HEK293T (cell line): ENCODE results near the gene LRRC4B.

ENCODE experiments used
- CTCF ChIA-PET: fragments of 350-600 bp; formaldehyde crosslinking; extraction: SDS; loops from one replicate; lab custom pipeline; 2021; ENCODE audit warnings: antibody characterized with exemption, inconsistent platforms; lab: Yijun Ruan, JAX
- POLR2A ChIA-PET: fragments of 350-600 bp; formaldehyde crosslinking; extraction: SDS; loops from one replicate; lab custom pipeline; 2020; ENCODE audit warnings: antibody characterized with exemption, inconsistent platforms; lab: Yijun Ruan, JAX
- DNase-seq: peaks from one replicate; pipeline ENCODE4 v3.0.0; 2012; ENCODE audit warnings: mixed read lengths; ENCODE audit errors: extremely low spot score
- ARNT ChIP-seq: fragments of 450-650 bp; IDR thresholded peaks from 2 replicates; pipeline ENCODE4 v1.6.1; 2017; ENCODE audit warnings: mild to moderate bottlenecking
- BHLHE40 ChIP-seq: fragments of 450-650 bp; IDR thresholded peaks from 2 replicates; pipeline ENCODE4 v1.6.1; 2016; ENCODE audit warnings: mild to moderate bottlenecking, moderate library complexity, borderline replicate concordance
- CTBP1 ChIP-seq: fragments of 450-650 bp; IDR thresholded peaks from 2 replicates; pipeline ENCODE4 v1.6.1; 2016; ENCODE audit warnings: borderline replicate concordance
- ELF4 ChIP-seq: fragments of 450-650 bp; IDR thresholded peaks from 2 replicates; pipeline ENCODE4 v1.6.1; 2017; ENCODE audit warnings: antibody characterized with exemption
- FOXA1 ChIP-seq: fragments of 450-650 bp; IDR thresholded peaks from 2 replicates; pipeline ENCODE4 v1.6.1; 2016; ENCODE audit warnings: mild to moderate bottlenecking
- FOXK2 ChIP-seq: fragments of 450-650 bp; IDR thresholded peaks from 2 replicates; pipeline ENCODE4 v1.6.1; 2016; ENCODE audit warnings: mild to moderate bottlenecking
- FOXM1 ChIP-seq: fragments of 450-650 bp; IDR thresholded peaks from 2 replicates; pipeline ENCODE4 v1.6.1; 2017; ENCODE audit warnings: mild to moderate bottlenecking, borderline replicate concordance
- HDGF ChIP-seq: fragments of 450-650 bp; IDR thresholded peaks from 2 replicates; pipeline ENCODE4 v1.6.1; 2017; ENCODE audit warnings: antibody characterized with exemption, borderline replicate concordance
- L3MBTL2 ChIP-seq: fragments of 450-650 bp; conservative IDR thresholded peaks from 2 replicates; pipeline ENCODE4 v1.6.1; 2016; ENCODE audit warnings: mild to moderate bottlenecking
- LEF1 ChIP-seq: fragments of 450-650 bp; IDR thresholded peaks from 2 replicates; pipeline ENCODE4 v1.6.1; 2017; ENCODE audit warnings: mild to moderate bottlenecking, borderline replicate concordance
- NFRKB ChIP-seq: fragments of 450-650 bp; IDR thresholded peaks from 2 replicates; pipeline ENCODE4 v1.6.1; 2016; ENCODE audit warnings: mild to moderate bottlenecking, moderate library complexity
- SP1 ChIP-seq: fragments of 450-650 bp; IDR thresholded peaks from 2 replicates; pipeline ENCODE4 v1.6.1; 2017
- SUZ12 ChIP-seq: fragments of 450-650 bp; IDR thresholded peaks from 2 replicates; pipeline ENCODE4 v1.6.1; 2016; ENCODE audit warnings: mild to moderate bottlenecking
- TARDBP ChIP-seq: fragments of 450-650 bp; IDR thresholded peaks from 2 replicates; pipeline ENCODE4 v1.6.1; 2016
- ZNF384 ChIP-seq: fragments of 450-650 bp; IDR thresholded peaks from 2 replicates; pipeline ENCODE4 v1.6.1; 2016
- TF ChIP-seq, protein P1 (sequence below): fragments of 450-650 bp; IDR thresholded peaks from 2 replicates; pipeline ENCODE4 v1.6.1; 2016

LRRC4B gene

DNA sequence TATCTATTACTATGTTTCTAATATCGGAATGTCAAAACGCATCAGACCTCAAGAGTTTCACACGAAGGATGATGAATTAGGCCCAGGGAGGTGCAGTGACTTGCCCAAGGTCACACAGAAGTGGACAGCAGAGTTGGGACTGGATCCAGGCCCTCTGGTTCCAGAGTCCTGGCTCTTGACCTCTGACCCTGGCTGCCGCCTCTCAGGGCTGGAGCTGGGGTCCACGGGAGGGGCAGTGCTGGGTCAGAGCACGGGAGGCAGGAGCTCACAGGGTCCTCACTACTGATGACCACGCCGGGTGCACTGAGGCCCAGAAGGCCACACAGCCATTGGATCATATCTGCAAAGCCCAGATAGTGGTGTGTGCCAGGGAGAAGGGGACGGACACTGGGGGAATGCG is 45.4 kb downstream of the LRRC4B start:
- ChIA-PET POLR2A (interaction anchor here (1.4 kb wide), 1 partner anchor 10 kb away, joined by 3 read pairs; no protein-coding TSS in a partner anchor), CTCF (no interaction called here)
- no peak for DNase-seq
- TF ChIP-seq BHLHE40, result no peak
- no peak for TF ChIP-seq FOXM1
- no peak for TF ChIP-seq CTBP1
- TF ChIP-seq LEF1, result no peak
- TF ChIP-seq FOXK2, result no peak
- no peak for TF ChIP-seq ZNF384
- no peak for TF ChIP-seq NFRKB
- TF ChIP-seq, protein P1, sequence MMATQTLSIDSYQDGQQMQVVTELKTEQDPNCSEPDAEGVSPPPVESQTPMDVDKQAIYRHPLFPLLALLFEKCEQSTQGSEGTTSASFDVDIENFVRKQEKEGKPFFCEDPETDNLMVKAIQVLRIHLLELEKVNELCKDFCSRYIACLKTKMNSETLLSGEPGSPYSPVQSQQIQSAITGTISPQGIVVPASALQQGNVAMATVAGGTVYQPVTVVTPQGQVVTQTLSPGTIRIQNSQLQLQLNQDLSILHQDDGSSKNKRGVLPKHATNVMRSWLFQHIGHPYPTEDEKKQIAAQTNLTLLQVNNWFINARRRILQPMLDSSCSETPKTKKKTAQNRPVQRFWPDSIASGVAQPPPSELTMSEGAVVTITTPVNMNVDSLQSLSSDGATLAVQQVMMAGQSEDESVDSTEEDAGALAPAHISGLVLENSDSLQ, result no peak
- no peak for TF ChIP-seq TARDBP
- no peak for TF ChIP-seq FOXA1
- no peak for TF ChIP-seq HDGF
- no peak for TF ChIP-seq ELF4
- no peak for TF ChIP-seq SP1
- TF ChIP-seq ARNT, result no peak
- TF ChIP-seq SUZ12, result no peak

DNA sequence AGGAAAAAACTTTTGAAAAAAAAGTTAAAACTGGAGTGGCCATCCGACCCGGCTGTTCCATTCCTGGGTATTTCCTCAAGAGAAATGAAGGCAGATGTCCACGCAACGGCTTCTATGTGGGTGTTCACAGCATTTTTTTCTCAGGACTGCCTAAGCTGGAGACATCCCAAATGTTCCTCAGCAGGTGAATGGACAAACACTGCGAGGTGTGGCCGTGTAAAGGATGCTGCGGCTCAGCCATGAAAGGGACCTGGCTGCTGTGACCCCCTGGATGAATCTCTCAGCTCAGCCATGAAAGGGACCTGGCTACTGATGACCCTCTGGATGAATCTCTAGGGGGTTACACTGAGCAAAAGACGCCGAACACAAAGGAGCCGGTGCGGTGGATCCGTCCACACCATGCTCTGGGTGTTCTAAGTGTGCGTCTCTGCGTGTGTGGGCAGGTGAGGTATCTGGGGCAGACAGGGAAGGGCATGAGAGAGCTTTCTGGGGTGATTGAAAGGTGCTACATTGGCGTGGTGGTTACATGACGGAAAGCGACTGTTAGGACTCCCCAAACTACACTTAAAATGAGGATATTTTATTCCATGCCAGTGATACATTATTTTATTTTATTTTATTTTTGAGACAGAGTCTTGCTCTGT is 47.3 kb downstream of the LRRC4B start:
- DNase-seq, result no peak
- ChIA-PET CTCF (no interaction called here), POLR2A (interaction anchor here (1.4 kb wide), 1 partner anchor 8 kb away, joined by 3 read pairs; no protein-coding TSS in a partner anchor)
- TF ChIP-seq LEF1, result no peak
- TF ChIP-seq NFRKB, result no peak
- TF ChIP-seq SP1, result no peak
- no peak for TF ChIP-seq TARDBP
- TF ChIP-seq, protein P1, result no peak
- no peak for TF ChIP-seq ARNT
- no peak for TF ChIP-seq L3MBTL2
- TF ChIP-seq BHLHE40, result no peak
- TF ChIP-seq ELF4, result no peak
- TF ChIP-seq ZNF384, result no peak
- no peak for TF ChIP-seq SUZ12
- TF ChIP-seq HDGF, result no peak
- TF ChIP-seq FOXM1, result no peak
- TF ChIP-seq CTBP1, result no peak
- no peak for TF ChIP-seq FOXK2
- no peak for TF ChIP-seq FOXA1

DNA sequence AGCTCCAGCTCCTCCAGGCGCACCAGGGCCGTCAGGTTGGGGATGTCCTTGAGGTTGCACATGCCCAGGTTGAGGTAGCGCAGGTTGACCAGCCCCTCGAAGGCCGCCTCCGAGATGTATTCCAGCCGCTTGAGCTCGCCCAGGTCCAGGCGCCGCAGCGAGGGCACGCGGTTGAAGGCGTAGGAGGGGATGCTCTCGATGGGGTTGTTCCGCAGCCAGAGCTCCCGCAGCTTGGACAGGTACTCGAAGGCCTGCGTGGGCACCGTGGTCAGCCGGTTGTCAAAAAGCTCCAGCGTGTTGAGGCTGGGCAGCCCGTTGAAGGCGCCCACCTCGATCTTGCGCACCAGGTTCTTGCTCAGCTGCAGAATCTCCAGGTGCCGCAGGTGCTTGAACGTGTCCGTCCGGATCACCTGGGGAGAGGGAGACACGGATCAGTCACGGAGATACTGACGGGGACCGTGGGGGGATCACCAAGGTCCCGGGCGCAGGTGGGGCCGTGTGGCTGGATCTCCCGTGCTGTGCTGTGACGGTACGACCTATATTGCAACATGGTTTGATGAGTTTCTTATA is 49.1 kb downstream of the LRRC4B start:
- ChIA-PET POLR2A (no interaction called here), CTCF (no interaction called here)
- TF ChIP-seq SUZ12 (no peak), TARDBP (no peak), LEF1 (no peak), FOXK2 (no peak), NFRKB (no peak), ZNF384 (no peak), ARNT (no peak), ELF4 (no peak), L3MBTL2 (no peak), BHLHE40 (no peak), FOXA1 (no peak), CTBP1 (no peak), HDGF (no peak), FOXM1 (no peak), SP1 (no peak)
- TF ChIP-seq, protein P1, result no peak
- DNase-seq, result no peak

DNA sequence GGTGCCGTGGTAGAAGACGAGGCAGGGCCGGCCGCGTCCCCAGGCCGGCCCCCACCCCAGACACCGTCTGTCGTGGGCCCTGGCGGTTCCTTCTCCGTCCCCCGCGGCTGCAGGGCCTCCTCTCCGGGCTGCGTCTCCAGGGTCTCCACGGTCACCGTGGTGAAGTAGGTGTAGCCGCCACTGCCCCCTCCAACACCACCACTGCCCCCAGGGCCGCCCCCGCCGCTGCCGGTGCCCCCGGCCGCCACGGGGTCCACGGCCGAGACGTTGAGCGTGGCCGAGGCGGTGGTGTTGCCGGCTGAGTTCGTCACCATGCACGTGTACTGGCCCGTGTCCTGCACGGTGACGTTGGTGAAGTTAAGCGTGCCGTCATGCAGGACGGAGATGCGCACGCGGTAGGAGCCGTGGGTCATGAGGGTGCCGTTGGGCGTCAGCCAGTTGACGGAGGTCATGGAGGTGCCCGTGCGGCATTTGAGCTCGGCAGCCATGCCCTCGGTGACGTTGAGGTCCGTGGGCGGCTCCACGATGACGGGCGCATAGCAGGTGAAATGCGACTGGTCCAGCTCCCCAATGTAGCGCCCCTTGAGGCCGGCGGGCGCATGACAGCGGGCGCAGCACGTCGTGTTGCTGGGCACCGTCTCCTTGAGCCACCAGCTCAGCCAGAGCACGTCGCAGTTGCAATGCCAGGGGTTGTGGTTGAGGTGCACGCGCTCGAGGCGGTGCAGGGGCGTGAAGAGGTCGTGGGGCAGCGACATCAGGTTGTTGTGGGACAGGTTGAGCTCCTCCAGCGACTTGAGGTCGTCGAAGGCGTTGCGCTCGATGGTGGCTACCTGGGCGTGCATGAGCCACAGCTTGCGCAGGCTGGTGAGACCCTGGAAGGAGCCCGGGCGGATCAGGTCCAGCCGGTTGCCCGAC is 49.9 kb downstream of the LRRC4B start:
- ChIA-PET POLR2A (no interaction called here), CTCF (no interaction called here)
- TF ChIP-seq CTBP1, result no peak
- TF ChIP-seq SP1, result no peak
- no peak for TF ChIP-seq HDGF
- no peak for TF ChIP-seq ARNT
- no peak for TF ChIP-seq FOXM1
- TF ChIP-seq LEF1, result no peak
- TF ChIP-seq FOXA1, result no peak
- TF ChIP-seq FOXK2, result no peak
- TF ChIP-seq TARDBP, result no peak
- no peak for TF ChIP-seq ZNF384
- TF ChIP-seq, protein P1, result no peak
- TF ChIP-seq BHLHE40, result no peak
- no peak for TF ChIP-seq L3MBTL2
- no peak for TF ChIP-seq NFRKB
- no peak for TF ChIP-seq SUZ12
- TF ChIP-seq ELF4, result no peak
- no peak for DNase-seq
